MM.1S (cell line): ENCODE data around the gene CORO2A.

Experiments used
- EZH2 ChIP-seq: fragments of 300-600 bp; sonication (generic); optimal IDR thresholded peaks from 2 replicates; pipeline ENCODE3; 2017; ENCODE audit warnings: low read depth, mild to moderate bottlenecking, antibody characterized with exemption, low read length, mixed read lengths
- EZH2phosphoT487 ChIP-seq: fragments of 300-600 bp; sonication (generic); IDR thresholded peaks from 2 replicates; pipeline ENCODE4 v1.6.1; 2018; ENCODE audit warnings: antibody characterized with exemption, low read length
- TF ChIP-seq, protein P1 (sequence below): fragments of 300-600 bp; sonication (generic); IDR thresholded peaks from 2 replicates; pipeline ENCODE4 v1.5.1; 2016; ENCODE audit warnings: antibody characterized with exemption, low read length, mixed read lengths

- TF ChIP-seq EZH2 (no peak), EZH2phosphoT487 (no peak)
- TF ChIP-seq, protein P1, sequence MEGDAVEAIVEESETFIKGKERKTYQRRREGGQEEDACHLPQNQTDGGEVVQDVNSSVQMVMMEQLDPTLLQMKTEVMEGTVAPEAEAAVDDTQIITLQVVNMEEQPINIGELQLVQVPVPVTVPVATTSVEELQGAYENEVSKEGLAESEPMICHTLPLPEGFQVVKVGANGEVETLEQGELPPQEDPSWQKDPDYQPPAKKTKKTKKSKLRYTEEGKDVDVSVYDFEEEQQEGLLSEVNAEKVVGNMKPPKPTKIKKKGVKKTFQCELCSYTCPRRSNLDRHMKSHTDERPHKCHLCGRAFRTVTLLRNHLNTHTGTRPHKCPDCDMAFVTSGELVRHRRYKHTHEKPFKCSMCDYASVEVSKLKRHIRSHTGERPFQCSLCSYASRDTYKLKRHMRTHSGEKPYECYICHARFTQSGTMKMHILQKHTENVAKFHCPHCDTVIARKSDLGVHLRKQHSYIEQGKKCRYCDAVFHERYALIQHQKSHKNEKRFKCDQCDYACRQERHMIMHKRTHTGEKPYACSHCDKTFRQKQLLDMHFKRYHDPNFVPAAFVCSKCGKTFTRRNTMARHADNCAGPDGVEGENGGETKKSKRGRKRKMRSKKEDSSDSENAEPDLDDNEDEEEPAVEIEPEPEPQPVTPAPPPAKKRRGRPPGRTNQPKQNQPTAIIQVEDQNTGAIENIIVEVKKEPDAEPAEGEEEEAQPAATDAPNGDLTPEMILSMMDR: no peak
Measured at GRCh38 chr9:98146101-98146991, 46.1 kb downstream of the CORO2A start.
